ENCODE measurements around the gene WNT6.

Gene WNT6

GRCh38 chr2:218858671-218859555, 692 bp upstream of the WNT6 start:
- no peak for DNase-seq

GRCh38 chr2:218859988-218860831, 605 bp downstream of the WNT6 start:
- DNase-seq, result no peak

GRCh38 chr2:218860950-218861381, 1.4 kb downstream of the WNT6 start:
- DNase-seq, result no peak

GRCh38 chr2:218861645-218862318, 2.2 kb downstream of the WNT6 start:
- no peak for DNase-seq

GRCh38 chr2:218863021-218863520, 3.5 kb downstream of the WNT6 start:
- no peak for DNase-seq

DNA sequence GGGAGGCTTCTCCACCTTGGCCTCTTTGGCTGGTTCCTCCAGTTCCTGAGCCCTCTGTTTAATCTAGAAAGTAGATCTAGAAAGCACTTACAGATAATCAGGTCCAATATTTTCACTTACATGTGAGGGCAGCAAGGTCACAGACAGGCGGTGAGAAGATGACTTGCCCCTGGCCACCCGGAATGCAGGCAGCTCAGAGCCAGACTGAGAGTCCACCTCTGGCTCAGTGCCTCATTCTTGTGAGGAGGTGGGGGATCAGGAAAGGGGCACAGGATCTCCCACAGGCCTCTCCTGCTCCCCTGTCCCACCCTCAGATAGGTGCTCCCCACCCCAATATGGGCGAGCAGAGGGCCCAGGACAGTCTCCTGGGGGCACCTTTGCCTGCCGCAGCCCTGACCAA, 5.8 kb downstream of the WNT6 start:
- DNase-seq, result no peak

- no peak for DNase-seq
These were observed 6.4 kb downstream of the WNT6 start for GRCh38 chr2:218865999-218866398.

- no peak for DNase-seq
These were observed 8.3 kb downstream of the WNT6 start for GRCh38 chr2:218867900-218868299.

DNA sequence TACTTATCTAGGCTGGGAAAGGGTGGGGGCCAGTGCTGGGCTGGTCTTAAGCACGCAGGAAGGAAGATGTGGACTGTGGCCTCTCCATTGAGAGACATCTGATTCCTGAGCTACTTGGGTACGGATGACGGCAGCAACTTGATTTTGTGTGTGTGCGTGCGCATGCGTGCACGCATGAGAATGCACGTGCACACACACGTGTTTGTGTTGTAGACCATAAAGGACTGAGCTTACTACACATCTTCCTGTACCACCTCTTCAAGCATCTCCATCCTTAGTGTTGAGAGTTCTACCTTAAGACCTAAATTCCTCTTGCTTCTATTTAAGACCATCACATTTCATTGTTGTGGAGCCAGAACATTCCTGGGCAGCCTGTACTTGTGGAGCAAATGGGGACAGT, 9.5 kb downstream of the WNT6 start:
- no peak for DNase-seq

- no peak for DNase-seq
These were observed 11.4 kb downstream of the WNT6 start for GRCh38 chr2:218870984-218871344.

DNA sequence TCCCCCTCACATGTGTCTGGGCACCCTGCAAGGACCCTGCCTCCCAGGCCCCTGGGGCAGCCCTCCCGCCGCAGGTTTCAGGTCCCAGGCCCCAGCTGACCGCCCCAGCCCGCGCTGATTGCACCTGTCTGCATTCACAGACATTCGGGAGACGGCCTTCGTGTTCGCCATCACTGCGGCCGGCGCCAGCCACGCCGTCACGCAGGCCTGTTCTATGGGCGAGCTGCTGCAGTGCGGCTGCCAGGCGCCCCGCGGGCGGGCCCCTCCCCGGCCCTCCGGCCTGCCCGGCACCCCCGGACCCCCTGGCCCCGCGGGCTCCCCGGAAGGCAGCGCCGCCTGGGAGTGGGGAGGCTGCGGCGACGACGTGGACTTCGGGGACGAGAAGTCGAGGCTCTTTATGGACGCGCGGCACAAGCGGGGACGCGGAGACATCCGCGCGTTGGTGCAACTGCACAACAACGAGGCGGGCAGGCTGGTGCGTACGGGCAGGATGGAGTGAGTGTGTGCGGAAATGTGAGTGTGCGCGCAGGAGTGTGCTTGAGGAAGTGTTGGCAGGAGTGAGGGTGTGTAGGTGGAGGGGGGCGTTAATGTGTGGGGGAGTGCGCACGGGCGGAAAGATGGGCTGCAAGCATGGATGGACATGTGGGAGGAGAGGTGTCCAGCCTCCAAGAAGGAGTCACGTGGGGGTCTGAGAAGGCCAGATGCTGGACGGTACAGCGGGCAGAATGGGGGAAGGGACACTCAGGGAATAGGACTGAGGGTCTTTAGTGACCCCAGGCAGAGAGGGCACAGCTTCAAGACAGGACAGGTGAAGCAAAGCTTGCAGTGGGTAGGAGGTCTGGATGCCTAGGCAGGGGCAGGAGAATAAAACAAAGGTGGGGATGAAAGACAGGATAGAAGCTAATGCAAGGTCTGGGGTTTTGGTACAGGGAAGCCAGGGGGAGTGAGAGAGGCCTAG, 12.0 kb downstream of the WNT6 start:
- DNase-seq, result no peak

DNA sequence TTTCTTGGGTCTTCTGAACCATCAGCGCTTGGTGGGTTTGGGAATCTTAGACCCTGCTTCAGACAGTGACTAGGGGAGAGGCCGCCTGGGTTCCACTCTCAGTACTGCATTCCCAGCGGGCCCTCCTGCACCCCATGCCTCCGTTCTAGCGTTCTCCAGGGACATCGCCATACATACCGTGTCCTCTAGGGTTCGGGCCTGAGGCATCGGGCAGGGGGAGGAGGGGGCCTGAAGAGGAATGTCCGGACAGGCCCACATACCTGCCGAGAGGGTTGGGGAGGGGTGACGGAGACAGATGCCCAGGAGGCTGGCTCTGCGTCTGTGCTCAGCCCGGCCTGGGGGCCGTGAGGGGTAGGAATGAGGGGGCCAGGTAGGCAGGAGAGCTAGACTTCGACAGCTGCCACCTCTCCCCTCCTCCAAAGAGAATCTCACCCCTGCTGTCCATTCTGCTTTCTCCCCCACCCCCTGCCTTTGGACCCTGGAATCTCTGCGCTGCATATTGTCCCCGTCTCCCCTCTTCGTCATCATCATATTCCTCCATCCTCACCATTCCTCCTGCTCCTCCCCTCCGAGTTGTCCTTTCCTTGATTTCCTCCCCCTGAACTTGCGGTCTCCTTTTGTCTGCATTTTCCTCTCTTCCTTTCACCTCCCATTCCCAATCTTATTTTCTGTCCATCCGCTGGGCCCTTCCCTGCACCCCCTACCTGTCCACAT, 13.2 kb downstream of the WNT6 start:
- peak; percentile 84 for DNase-seq

DNA sequence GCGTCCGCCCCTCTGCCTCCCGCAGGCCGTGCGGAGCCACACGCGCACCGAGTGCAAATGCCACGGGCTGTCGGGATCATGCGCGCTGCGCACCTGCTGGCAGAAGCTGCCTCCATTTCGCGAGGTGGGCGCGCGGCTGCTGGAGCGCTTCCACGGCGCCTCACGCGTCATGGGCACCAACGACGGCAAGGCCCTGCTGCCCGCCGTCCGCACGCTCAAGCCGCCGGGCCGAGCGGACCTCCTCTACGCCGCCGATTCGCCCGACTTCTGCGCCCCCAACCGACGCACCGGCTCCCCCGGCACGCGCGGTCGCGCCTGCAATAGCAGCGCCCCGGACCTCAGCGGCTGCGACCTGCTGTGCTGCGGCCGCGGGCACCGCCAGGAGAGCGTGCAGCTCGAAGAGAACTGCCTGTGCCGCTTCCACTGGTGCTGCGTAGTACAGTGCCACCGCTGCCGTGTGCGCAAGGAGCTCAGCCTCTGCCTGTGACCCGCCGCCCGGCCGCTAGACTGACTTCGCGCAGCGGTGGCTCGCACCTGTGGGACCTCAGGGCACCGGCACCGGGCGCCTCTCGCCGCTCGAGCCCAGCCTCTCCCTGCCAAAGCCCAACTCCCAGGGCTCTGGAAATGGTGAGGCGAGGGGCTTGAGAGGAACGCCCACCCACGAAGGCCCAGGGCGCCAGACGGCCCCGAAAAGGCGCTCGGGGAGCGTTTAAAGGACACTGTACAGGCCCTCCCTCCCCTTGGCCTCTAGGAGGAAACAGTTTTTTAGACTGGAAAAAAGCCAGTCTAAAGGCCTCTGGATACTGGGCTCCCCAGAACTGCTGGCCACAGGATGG, 14.0 kb downstream of the WNT6 start:
- DNase-seq, result no peak

GRCh38 chr2:218875692-218876246, 16.2 kb downstream of the WNT6 start:
- DNase-seq, result no peak

DNA sequence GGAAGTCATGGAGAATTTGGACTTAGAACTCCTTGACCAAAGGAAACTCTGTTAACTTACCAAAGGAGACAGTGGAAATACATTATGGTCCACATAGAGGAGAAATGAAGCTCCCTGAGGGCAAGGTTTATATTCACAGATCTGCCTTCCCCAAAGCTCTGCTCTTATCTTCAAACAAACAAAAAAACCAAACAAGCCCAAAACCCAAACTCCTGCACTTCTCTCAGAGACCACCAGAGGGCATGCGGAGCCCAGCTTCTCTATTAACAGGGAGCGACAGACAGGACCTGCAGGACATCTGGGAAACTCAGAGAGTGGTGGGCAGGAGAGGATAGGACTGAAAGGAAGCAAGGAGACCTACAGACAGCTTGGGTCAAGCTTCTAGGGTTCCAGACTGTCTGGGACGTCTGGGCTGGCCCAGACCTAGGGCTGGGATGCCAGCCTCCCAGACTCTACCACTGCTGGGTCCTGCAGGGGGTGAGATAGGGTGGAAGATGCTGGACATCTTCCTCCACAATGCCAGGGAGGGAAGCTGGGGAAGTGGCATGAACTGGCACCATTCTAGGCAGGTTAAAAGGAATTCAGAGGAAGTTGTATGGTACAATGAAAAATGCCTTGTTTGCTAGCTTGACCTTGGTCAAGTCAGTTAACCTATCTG, 17.1 kb downstream of the WNT6 start:
- peak; percentile 86 for DNase-seq

DNA sequence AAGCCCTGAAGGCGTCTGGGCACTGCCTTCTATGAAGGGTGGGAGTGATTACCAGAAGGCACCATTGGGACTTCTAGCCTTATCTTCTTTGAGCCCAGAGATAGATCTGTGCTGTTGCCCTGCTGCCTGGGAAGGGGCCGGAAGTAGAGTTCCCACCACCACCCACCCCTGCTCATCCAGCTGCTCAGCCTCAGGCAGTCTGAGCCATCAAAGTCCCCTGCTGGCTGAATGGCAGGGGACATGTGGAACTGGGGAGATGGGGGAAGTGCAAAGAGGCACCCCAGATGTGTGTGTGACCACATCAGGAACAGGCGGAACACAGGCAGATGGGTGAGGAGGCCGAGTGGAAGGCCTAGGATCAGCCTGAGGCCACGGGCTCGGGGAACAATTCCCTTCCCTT, 17.7 kb downstream of the WNT6 start:
- DNase-seq, result no peak

DNA sequence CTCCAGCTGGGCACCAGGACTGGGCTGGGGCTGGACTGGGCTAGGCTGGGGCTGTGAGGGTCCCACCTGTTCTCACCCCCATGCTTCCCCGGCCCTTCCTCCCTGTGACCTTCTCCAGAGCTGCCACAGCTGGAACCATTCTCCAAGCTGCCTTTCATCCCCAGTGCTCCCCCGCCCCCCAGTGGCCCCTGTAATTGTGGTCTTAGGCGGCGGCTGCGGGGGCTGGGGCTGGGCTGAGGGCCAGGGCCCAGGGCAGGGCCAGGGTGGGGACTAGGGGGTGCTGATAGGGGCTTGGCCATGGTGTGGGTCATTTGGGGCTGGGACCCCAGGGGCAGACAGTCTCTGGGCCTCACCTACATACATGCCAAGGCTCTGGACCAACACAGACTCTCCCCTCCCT, 18.3 kb downstream of the WNT6 start:
- no peak for DNase-seq

GRCh38 chr2:218878486-218878885, 18.9 kb downstream of the WNT6 start:
- DNase-seq, result no peak

GRCh38 chr2:218878926-218879761, 19.5 kb downstream of the WNT6 start:
- DNase-seq, result no peak

Measured in 8988T (cell line).